Body of pancreas (tissue), 4 donors: ENCODE measurements around the gene C11orf52.
A peak's percentile ranks its signal among the peaks of the same experiment; 100 is the strongest.

Source experiments
- CTCF ChIP-seq, 7 experiments: fragments of 450-650 bp in 4 of 7; fragments of 200-600 bp in 3 of 7; sonication (generic) in 3 of 7; IDR thresholded peaks; one replicate each; pipeline ENCODE4 v1.5.1; 2016 to 2019; ENCODE audit warnings: antibody characterized with exemption in 7 of 7
- POLR2A ChIP-seq, 3 donors: fragments of 450-650 bp; IDR thresholded peaks; one replicate each; pipeline ENCODE4 v1.6.1; 2016; ENCODE audit warnings: antibody characterized with exemption in 3 of 3, mild to moderate bottlenecking in 2 of 3

GRCh38 chr11:111911563-111912401, 6.9 kb upstream of the C11orf52 start, which contains the start of gene CRYAB:
- TF ChIP-seq CTCF (IDR thresholded peaks at IDR 0.05) (no peak), POLR2A (IDR thresholded peaks at IDR 0.05) (peak in 2 of 3 donors; percentile 46 to 48)
